Measurements from ENCODE around the gene BRD3. TPM values are rescaled to one million over a fixed set of nuclear protein-coding genes. Genes with fewer than 3 reads are reported as not detected.

Gene BRD3
- total and polyA plus RNA-seq, 12 donors, result 8.4 to 73.1 (median 20.4) TPM

DNA sequence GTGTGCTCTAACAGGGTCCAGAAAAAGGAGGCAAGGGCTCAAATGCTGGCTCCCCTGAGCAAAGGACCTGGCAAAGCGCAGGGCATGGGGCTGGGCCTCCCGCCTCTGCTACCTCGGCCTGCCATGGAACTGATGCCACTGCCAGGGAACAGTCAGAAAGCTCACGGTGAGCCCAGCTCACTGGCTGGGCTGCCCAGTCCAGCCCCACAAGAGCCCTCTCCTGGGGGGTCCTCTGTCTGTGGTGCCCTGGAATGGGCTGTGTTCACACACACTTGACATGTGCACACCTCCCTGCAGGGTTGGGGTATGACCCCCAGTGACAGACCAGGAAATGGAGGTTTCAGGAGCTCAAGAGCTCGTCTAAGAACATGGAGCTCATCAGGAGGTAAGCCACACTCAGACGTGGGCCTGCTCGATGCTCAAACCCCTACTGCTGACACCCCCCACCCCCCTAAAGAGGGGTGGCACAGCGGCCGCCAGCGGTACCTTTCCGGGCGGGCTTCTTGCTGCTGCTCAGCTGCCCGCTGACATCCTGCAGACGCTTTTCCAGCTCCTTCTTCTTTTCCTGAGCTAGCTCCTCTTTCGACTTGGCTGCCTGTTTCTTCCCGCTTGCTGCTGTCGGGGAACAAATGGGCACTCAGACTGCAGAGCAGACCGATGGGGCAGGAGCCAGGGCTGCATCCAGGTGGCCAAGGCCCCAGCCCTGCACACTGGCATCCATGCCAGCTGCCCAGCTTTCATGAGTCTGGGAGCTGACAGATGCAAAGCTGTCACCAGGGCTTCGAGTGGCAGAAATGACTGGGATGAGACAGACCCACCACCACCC lies 33.4 kb downstream of the BRD3 start:
- peaks cover 0 to 5% of the 10 kb centered on the region in 2 donors for H3K4me1 ChIP-seq (replicated peaks in 1 of 2)
- 91 to 99% (median 94%) methylated on average over 15 to 19 of the region's 19 CpGs for WGBS, 4 donors
- H3K4me3 ChIP-seq, result no peak overlapping the region
- H3K27me3 ChIP-seq, result no peaks in the 10 kb centered on the region
- intact Hi-C loops (cut with DNase I), result no loop called here
- TF ChIP-seq POLR2A (IDR thresholded peaks at IDR 0.05), result no peak
- TF ChIP-seq, protein P1, sequence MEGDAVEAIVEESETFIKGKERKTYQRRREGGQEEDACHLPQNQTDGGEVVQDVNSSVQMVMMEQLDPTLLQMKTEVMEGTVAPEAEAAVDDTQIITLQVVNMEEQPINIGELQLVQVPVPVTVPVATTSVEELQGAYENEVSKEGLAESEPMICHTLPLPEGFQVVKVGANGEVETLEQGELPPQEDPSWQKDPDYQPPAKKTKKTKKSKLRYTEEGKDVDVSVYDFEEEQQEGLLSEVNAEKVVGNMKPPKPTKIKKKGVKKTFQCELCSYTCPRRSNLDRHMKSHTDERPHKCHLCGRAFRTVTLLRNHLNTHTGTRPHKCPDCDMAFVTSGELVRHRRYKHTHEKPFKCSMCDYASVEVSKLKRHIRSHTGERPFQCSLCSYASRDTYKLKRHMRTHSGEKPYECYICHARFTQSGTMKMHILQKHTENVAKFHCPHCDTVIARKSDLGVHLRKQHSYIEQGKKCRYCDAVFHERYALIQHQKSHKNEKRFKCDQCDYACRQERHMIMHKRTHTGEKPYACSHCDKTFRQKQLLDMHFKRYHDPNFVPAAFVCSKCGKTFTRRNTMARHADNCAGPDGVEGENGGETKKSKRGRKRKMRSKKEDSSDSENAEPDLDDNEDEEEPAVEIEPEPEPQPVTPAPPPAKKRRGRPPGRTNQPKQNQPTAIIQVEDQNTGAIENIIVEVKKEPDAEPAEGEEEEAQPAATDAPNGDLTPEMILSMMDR (IDR thresholded peaks at IDR 0.05), result no peak
- H3K9me3 ChIP-seq (replicated peaks in 1 of 3), result no peaks in the 10 kb centered on the region
- H3K36me3 ChIP-seq (replicated peaks in 1 of 2), result peaks cover 0 to 81% of the 10 kb centered on the region in 2 donors
- H3K27ac ChIP-seq, result no peak overlapping the region
- DNase-seq, result peak in 1 of 7 donors; percentile 10

DNA sequence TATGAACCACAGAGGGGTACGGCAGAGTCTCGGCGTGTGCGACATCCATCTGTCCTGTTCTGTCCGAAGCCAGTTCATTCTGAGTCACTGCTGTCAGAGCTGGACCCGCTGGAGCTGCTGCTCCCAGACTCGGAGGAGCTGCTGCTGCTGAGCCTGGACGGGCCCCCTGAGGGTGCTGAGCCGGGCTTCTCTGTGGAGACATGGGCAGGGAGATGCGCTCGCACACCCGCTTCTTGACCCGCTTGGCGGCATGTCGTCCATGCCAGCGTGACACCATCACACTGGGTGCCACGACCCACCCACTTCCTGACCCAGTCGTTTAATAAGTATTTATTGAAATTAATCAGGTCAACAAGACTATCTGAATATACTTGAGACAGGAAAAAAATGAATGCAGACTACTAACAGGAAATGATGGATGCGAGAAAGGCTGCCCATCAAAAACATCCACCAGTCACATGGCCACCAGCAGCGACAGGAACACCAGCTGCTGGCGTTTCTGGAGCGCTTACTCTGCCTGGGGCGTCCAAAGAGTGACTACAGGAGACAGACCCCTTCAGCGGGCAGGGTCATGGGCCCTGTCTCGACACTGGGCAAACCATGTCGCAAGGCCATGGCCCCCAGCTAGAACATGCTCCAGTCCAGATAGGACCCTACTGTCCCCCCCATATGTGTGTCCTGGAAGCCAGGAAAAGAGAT lies 34.2 kb downstream of the BRD3 start:
- Histone ChIP-seq H3K4me1 (replicated peaks in 1 of 2) (peaks cover 0 to 5% of the 10 kb centered on the region in 2 donors), H3K27me3 (no peaks in the 10 kb centered on the region), H3K4me3 (no peak overlapping the region), H3K9me3 (replicated peaks in 1 of 3) (no peaks in the 10 kb centered on the region), H3K36me3 (replicated peaks in 1 of 2) (peaks cover 0 to 79% of the 10 kb centered on the region in 2 donors), H3K27ac (no peak overlapping the region)
- DNase-seq, result peak in 2 of 7 donors; percentile 15
- no peak for TF ChIP-seq POLR2A (IDR thresholded peaks at IDR 0.05)
- TF ChIP-seq, protein P1 (IDR thresholded peaks at IDR 0.05), result no peak
- 92 to 95% (median 95%) methylated on average over 22 to 26 of the region's 26 CpGs for WGBS, 4 donors
- intact Hi-C loops (cut with DNase I), result no loop called here

DNA sequence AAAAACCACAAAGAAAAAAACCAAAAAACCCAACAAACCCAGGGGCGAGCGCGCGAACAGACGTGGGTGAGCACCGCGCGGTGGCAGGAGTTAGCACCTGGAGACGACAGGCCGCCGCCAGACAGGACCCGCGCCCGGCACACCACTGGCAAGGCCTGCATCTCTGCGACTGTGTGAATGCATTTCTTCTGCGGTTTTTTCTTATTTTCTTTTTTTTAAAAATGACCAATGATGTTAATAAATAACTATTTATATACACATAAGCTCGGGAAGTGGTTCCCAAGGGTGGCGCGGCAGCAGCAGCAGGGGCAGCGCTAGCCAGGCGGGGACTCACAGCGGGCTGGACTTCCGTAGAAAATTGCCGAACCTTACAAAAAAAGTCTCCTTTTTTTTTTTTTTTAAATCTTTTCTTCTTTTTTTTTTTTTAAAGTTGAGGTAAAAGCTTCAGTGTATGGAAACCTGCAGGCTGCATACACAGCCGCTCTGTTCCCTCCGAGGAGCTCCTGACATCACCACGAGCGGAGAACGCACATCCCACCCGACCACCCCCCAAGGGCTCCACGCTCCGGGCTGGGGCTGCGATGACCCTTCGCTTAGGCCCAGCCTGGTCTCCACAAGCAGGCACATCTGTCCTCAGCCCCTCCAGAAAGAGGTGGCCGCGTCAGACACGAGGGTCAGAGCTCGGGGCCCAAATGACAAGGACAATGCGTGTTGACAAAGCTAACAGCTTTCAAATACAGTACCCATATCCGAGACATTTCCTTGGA lies 35.2 kb downstream of the BRD3 start:
- intact Hi-C loops (cut with DNase I), result no loop called here
- 92 to 96% (median 94%) methylated on average over 37 to 40 of the region's 40 CpGs for WGBS, 4 donors
- DNase-seq, result peak in 1 of 7 donors; percentile 16
- Histone ChIP-seq H3K27ac (no peak overlapping the region), H3K27me3 (no peaks in the 10 kb centered on the region), H3K36me3 (replicated peaks in 1 of 2) (peaks cover 0 to 79% of the 10 kb centered on the region in 2 donors), H3K9me3 (replicated peaks in 1 of 3) (no peaks in the 10 kb centered on the region), H3K4me3 (no peak overlapping the region), H3K4me1 (replicated peaks in 1 of 2) (peaks cover 0 to 5% of the 10 kb centered on the region in 2 donors)
- no peak for TF ChIP-seq POLR2A (IDR thresholded peaks at IDR 0.05)
- TF ChIP-seq, protein P1 (IDR thresholded peaks at IDR 0.05), result no peak

DNA sequence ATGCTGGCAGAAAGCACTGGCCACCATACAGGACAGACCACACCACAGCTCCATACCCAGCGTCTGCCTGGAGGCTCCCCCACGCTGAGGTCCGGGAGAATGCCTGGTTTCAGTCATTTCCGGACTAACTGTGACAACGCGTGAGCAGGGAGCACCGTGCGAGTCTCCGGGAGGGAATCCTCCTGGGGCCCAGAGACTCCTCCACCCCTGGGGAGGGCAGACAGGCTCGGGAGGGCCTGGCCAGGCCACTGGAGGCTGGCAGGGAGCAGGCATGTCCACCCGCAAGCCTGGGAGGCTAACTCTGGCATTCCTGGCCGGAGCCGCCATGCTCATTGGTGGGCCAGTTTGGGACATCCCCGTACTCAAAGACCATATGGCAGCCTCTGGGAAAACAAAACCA lies 36.0 kb downstream of the BRD3 start:
- TF ChIP-seq, protein P1 (IDR thresholded peaks at IDR 0.05), result no peak
- TF ChIP-seq POLR2A (IDR thresholded peaks at IDR 0.05), result no peak
- H3K4me1 ChIP-seq (replicated peaks in 1 of 2), result peaks cover 0 to 5% of the 10 kb centered on the region in 2 donors
- peak in 1 of 7 donors; percentile 15 for DNase-seq
- WGBS, 4 donors, result 84 to 92% (median 90%) methylated on average over 5 to 14 of the region's 14 CpGs
- H3K27ac ChIP-seq, result no peak overlapping the region
- no peaks in the 10 kb centered on the region for H3K9me3 ChIP-seq (replicated peaks in 1 of 3)
- H3K36me3 ChIP-seq (replicated peaks in 1 of 2), result peaks cover 0 to 77% of the 10 kb centered on the region in 2 donors
- intact Hi-C loops (cut with DNase I), result no loop called here
- no peaks in the 10 kb centered on the region for H3K27me3 ChIP-seq
- no peak overlapping the region for H3K4me3 ChIP-seq

Data from adrenal gland (tissue), 12 donors.